Natural killer cell (primary cell): ENCODE results near the gene USHBP1. TPM values are rescaled to one million over a fixed set of nuclear protein-coding genes. Genes with fewer than 3 reads are reported as not detected.

ENCODE experiments used
- ATAC-seq, 3 donors: fragments of 150-1000 bp in 2 of 3; fragments of 200-7000 bp in 1 of 3; cut with Tn5 transposase; 1 replicate in 1 of 3; 2 replicates in 2 of 3; pipeline ENCODE4 v1.10.0; 2021; ENCODE audit warnings: mild to moderate bottlenecking in 2 of 3, moderate library complexity in 2 of 3
- DNase-seq, 2 donors: peaks; one replicate each; pipeline versions ENCODE4 v3.0.0 to v3.0.0-alpha.2; 2013 to 2021; ENCODE audit warnings: mixed read lengths in 1 of 2
- H3K27ac ChIP-seq: one replicate; pipeline ENCODE4 v1.5.1; 2013; ENCODE audit warnings: mild to moderate bottlenecking, low read length
- H3K27me3 ChIP-seq: one replicate; pipeline ENCODE4 v1.6.1; 2013; ENCODE audit warnings: low read length; ENCODE audit not compliant: control insufficient read depth, insufficient read depth
- H3K36me3 ChIP-seq: one replicate; pipeline ENCODE4 v1.6.1; 2013; ENCODE audit warnings: low read length; ENCODE audit not compliant: control insufficient read depth, insufficient read depth
- H3K4me1 ChIP-seq: one replicate; pipeline ENCODE4 v1.6.1; 2013; ENCODE audit warnings: low read length; ENCODE audit not compliant: control insufficient read depth, insufficient read depth
- H3K4me3 ChIP-seq: one replicate; pipeline ENCODE4 v1.5.1; 2013; ENCODE audit warnings: low read length
- H3K9me3 ChIP-seq: one replicate; pipeline ENCODE4 v1.6.1; 2013; ENCODE audit warnings: low read length; ENCODE audit not compliant: control insufficient read depth, insufficient read depth
- H3K27ac Mint-ChIP-seq, 2 donors: one replicate each; pipeline ENCODE4 v1.8.0; 2022; ENCODE audit warnings: mild to moderate bottlenecking in 2 of 2, mixed read lengths in 2 of 2, moderate library complexity in 1 of 2
- H3K27me3 Mint-ChIP-seq, 2 donors: one replicate each; pipeline ENCODE4 v1.8.0; 2022; ENCODE audit warnings: low read depth in 2 of 2, mixed read lengths in 2 of 2
- H3K36me3 Mint-ChIP-seq: one replicate; pipeline ENCODE4 v1.8.0; 2022; ENCODE audit warnings: mixed read lengths
- H3K4me1 Mint-ChIP-seq, 2 donors: one replicate each; pipeline ENCODE4 v1.8.0; 2022; ENCODE audit warnings: mixed read lengths in 2 of 2
- H3K4me3 Mint-ChIP-seq: one replicate; pipeline ENCODE4 v1.8.0; 2022; ENCODE audit warnings: mild to moderate bottlenecking, moderate library complexity, mixed read lengths
- H3K9me3 Mint-ChIP-seq, 2 donors: one replicate each; pipeline ENCODE4 v1.8.0; 2022; ENCODE audit warnings: mixed read lengths in 2 of 2
- CTCF ChIP-seq: fragments of 200-600 bp; IDR thresholded peaks from one replicate; pipeline ENCODE4 v1.8.0; 2022; ENCODE audit warnings: antibody characterized with exemption
- WGBS: methylation state at CpG from one replicate; pipeline ENCODE4 v1.1.7; 2013; ENCODE audit warnings: missing lambda C conversion rate; ENCODE audit not compliant: insufficient coverage; 5-methylcytosine and 5-hydroxymethylcytosine counted together
- intact Hi-C: fragments of 100-400 bp; cut with micrococcal nuclease; formaldehyde crosslinking; loops from one replicate; pipeline ENCODE4 v1.14.2; 2022
- total RNA-seq, 4 donors: library from RNA; stranded (reverse); fragments of 120-200 nt in 1 of 4; gene quantifications; one replicate each; pipeline versions ENCODE4 v1.2.3 to v1.2.4, GENCODE V29; 2013 to 2022

The USHBP1 gene
- total RNA-seq, 3 donors from 2014 or later (not counting 1 experiment from before 2014, with no cell fraction given): not detected

- no peak overlapping the region for H3K27ac ChIP-seq
- intact Hi-C loops: loop anchor here (2.0 to 5.0 kb wide), 2 partner anchors 44 to 97 kb away; partner anchors contain the start of gene GTPBP3
- WGBS: 94% methylated on average over 13 of the region's 14 CpGs
- DNase-seq: no peak
- no peak for TF ChIP-seq CTCF
- ATAC-seq: no peak
- Mint-ChIP-seq H3K27ac (no peak overlapping the region), H3K9me3 (no peaks in the 10 kb centered on the region), H3K4me1 (peaks cover 0 to 10% of the 10 kb centered on the region in 2 donors), H3K27me3 (no peaks in the 10 kb centered on the region), H3K36me3 (no peaks in the 10 kb centered on the region), H3K4me3 (no peak overlapping the region)
- H3K36me3 ChIP-seq: no peaks in the 10 kb centered on the region
- peaks cover 3% of the 10 kb centered on the region for H3K9me3 ChIP-seq
- peaks cover 11% of the 10 kb centered on the region for H3K4me1 ChIP-seq
- no peaks in the 10 kb centered on the region for H3K27me3 ChIP-seq
- H3K4me3 ChIP-seq: no peak overlapping the region
Observed at GRCh38 chr19:17293605-17294004, 29.1 kb upstream of the USHBP1 start.

- H3K4me1 ChIP-seq: peaks cover 11% of the 10 kb centered on the region
- H3K4me3 ChIP-seq: peak overlapping the region; percentile 48
- no peak overlapping the region for H3K27ac ChIP-seq
Observed at GRCh38 chr19:17292301-17293074, 27.9 kb upstream of the USHBP1 start.

GRCh38 chr19:17289489-17289888 is 24.9 kb upstream of the USHBP1 start:
- Histone ChIP-seq H3K27me3 (no peaks in the 10 kb centered on the region), H3K36me3 (no peaks in the 10 kb centered on the region), H3K4me3 (no peak overlapping the region), H3K9me3 (no peaks in the 10 kb centered on the region), H3K27ac (no peak overlapping the region), H3K4me1 (peaks cover 11% of the 10 kb centered on the region)
- intact Hi-C loops: no loop called here
- Mint-ChIP-seq H3K36me3 (no peaks in the 10 kb centered on the region), H3K27ac (no peak overlapping the region), H3K27me3 (peaks cover 0 to 5% of the 10 kb centered on the region in 2 donors), H3K9me3 (no peaks in the 10 kb centered on the region), H3K4me1 (peaks cover 0 to 10% of the 10 kb centered on the region in 2 donors), H3K4me3 (no peak overlapping the region)
- TF ChIP-seq CTCF: no peak
- WGBS: 17% methylated on average over 22 of the region's 22 CpGs
- DNase-seq: peak in 1 of 2 donors; percentile 60
- ATAC-seq: no peak

More at GRCh38 chr19:17292301-17293074, 27.9 kb upstream of the USHBP1 start:
- peak overlapping the region in 1 of 2 donors; percentile 67 for H3K27ac Mint-ChIP-seq
- DNase-seq (peak; percentile 78 to 90), ATAC-seq (peak; percentile 91 to 96 (median 93))
- intact Hi-C loops: loop anchor here (2.0 to 5.0 kb wide), 2 partner anchors 45 to 98 kb away; partner anchors contain the start of gene GTPBP3
- Histone ChIP-seq H3K27me3 (no peaks in the 10 kb centered on the region), H3K9me3 (no peaks in the 10 kb centered on the region), H3K36me3 (no peaks in the 10 kb centered on the region)
- no peaks in the 10 kb centered on the region for H3K36me3 Mint-ChIP-seq
- peak; percentile 65 for TF ChIP-seq CTCF
- 5% methylated on average over 46 of the region's 46 CpGs for WGBS
- H3K27me3 Mint-ChIP-seq: no peaks in the 10 kb centered on the region
- H3K4me3 Mint-ChIP-seq: peak overlapping the region; percentile 86
- no peaks in the 10 kb centered on the region for H3K9me3 Mint-ChIP-seq
- peaks cover 0 to 10% of the 10 kb centered on the region in 2 donors for H3K4me1 Mint-ChIP-seq
